Measurements from ENCODE around the gene SEPTIN1. TPM values are rescaled to one million over a fixed set of nuclear protein-coding genes. Genes with fewer than 3 reads are reported as not detected.

SEPTIN1 gene
- polyA plus RNA-seq (2013): 1.3 and 1.5 TPM in 2 replicates

DNA sequence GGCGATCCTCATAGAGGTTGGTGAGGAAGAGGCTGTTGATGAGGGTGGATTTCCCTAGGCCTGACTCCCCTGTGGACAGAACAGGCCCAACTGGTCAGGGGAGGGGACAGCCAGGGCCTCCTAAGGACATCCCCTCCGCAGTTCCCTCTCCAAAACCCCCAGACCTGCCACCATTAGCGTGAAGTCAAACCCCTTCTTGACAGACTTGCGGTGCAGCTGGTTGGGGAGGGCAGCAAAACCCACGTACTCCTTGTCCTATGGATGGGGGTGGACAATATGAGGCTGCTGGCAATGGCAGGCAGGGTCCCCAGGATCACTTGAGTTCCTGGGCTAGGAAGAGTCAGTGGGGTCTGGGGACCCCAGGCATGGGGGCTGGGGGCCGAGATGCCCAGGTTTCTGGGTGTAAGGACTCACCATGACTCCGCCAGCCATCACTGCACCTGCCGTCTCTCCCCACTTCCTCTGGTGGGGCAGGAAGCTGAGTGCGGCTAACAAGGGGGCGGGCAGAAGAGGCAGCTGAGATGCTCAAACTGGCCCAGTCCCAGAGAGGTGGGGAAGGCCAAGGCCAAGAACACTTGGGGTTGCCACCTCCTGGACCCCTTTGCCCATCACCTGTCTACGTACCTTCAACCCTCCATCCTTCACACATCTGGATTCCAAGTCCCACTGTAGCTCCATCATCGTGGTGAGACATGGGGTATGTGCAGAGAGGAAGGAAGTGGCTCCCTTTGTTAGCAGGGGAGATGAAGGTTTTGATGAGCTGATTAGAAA, at the start of gene SEPTIN1:
SEPTIN1 (minus strand) TSS at position 451 of the 771 bp plus-strand sequence; CDS start at position 432, 19 bp downstream.
- Histone ChIP-seq H3K4me3 (ENCODE audit: low read depth, low read length) (peak within 1 kb of the TSS; percentile 13), H3K4ac (ENCODE audit: low read depth, low read length) (no peak within 1 kb of the TSS), H4K12ac (ENCODE audit: low read depth, low read length) (no peak within 1 kb of the TSS), H4K8ac (ENCODE audit: low read depth, low read length) (peak within 1 kb of the TSS; percentile 22), H3K4me2 (ENCODE audit: low read length) (no peak within 1 kb of the TSS), H2AK5ac (ENCODE audit: low read length) (no peak within 1 kb of the TSS), H2BK12ac (ENCODE audit: low read length) (no peak within 1 kb of the TSS), H3K27me3 (ENCODE audit: insufficient read depth, low read length) (no peaks in the 10 kb centered on the region), H3K18ac (ENCODE audit: low read length) (no peak within 1 kb of the TSS), H4K91ac (ENCODE audit: low read depth, low read length) (no peak within 1 kb of the TSS), H3K9ac (ENCODE audit: low read length) (peak within 1 kb of the TSS; percentile 21), H3K79me1 (ENCODE audit: low read length) (peaks cover 16% of the 10 kb centered on the region), H2BK5ac (ENCODE audit: low read depth, low read length, poor library complexity) (no peak within 1 kb of the TSS), H3K36me3 (ENCODE audit: control insufficient read depth in 1 of 2, insufficient read depth in 2 of 2, low read length in 2 of 2) (peaks cover 0 to 3% of the 10 kb centered on the region in 2 experiments), H3K79me2 (ENCODE audit: control insufficient read depth, insufficient read depth, low read length, poor library complexity) (peaks cover 12% of the 10 kb centered on the region), H2BK120ac (ENCODE audit: insufficient read depth, low read length, poor library complexity) (no peak within 1 kb of the TSS), H3K14ac (ENCODE audit: low read length) (no peak within 1 kb of the TSS), H3K9me3 (ENCODE audit: insufficient read depth, low read depth, low read length) (no peaks in the 10 kb centered on the region), H3K27ac (ENCODE audit: low read depth, low read length) (no peak within 1 kb of the TSS), H2AFZ (ENCODE audit: insufficient read depth, low read length, poor library complexity) (no peak within 1 kb of the TSS), H3K23ac (ENCODE audit: low read length) (no peak within 1 kb of the TSS), H3K4me1 (ENCODE audit: control insufficient read depth in 1 of 2, insufficient read depth in 2 of 2, low read length in 2 of 2) (peaks cover 21 to 22% of the 10 kb centered on the region in 2 experiments)
- DNase-seq: no peak
- WGBS (ENCODE audit: extremely low coverage, insufficient coverage, insufficient read length): no CpG with 5 or more reads among the region's 12 CpGs

DNA sequence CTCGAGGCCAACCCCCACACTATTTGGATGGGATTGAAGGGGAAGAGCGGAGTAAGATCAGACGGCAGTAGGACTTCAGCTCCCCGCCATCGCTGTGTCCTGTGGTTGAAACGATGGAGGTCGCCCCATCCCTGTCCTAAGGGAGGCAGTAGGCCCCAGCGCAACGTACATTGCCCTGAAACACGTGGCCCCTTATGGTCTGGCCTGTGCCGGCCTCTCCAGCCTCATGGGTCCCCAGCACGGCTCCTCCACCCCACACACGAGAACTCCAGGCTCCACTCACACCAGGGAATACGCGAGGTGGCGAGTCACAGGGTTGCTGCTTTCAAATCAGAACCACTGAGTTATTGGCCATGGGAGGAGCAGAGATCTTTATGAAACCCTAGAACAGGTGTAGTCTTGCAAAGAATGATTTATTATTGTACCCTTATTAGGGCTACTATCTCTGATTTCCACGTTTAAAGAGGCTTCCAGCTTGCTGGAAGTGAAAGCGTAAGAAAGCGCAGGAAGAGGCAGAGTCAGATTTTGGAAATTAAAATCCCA, 48.1 kb upstream of the SEPTIN1 start:
- H3K4ac ChIP-seq (ENCODE audit: low read depth, low read length): no peak overlapping the region
- H4K8ac ChIP-seq (ENCODE audit: low read depth, low read length): peak overlapping the region; percentile 86
- no peak overlapping the region for H3K18ac ChIP-seq (ENCODE audit: low read length)
- peak overlapping the region; percentile 63 for H3K4me2 ChIP-seq (ENCODE audit: low read length)
- no peak overlapping the region for H2BK5ac ChIP-seq (ENCODE audit: low read depth, low read length, poor library complexity)
- no peaks in the 10 kb centered on the region for H3K9me3 ChIP-seq (ENCODE audit: insufficient read depth, low read depth, low read length)
- H3K4me3 ChIP-seq (ENCODE audit: low read depth, low read length): no peak overlapping the region
- H3K36me3 ChIP-seq (ENCODE audit: control insufficient read depth in 1 of 2, insufficient read depth in 2 of 2, low read length in 2 of 2): peaks cover 5 to 8% of the 10 kb centered on the region in 2 experiments
- H2AFZ ChIP-seq (ENCODE audit: insufficient read depth, low read length, poor library complexity): peak overlapping the region; percentile 33
- H2BK12ac ChIP-seq (ENCODE audit: low read length): no peak overlapping the region
- H3K23ac ChIP-seq (ENCODE audit: low read length): no peak overlapping the region
- H4K91ac ChIP-seq (ENCODE audit: low read depth, low read length): peak overlapping the region; percentile 51
- peaks cover 3% of the 10 kb centered on the region for H3K79me2 ChIP-seq (ENCODE audit: control insufficient read depth, insufficient read depth, low read length, poor library complexity)
- peaks cover 8 to 13% of the 10 kb centered on the region in 2 experiments for H3K4me1 ChIP-seq (ENCODE audit: control insufficient read depth in 1 of 2, insufficient read depth in 2 of 2, low read length in 2 of 2)
- H4K12ac ChIP-seq (ENCODE audit: low read depth, low read length): peak overlapping the region; percentile 85
- no peak overlapping the region for H3K27ac ChIP-seq (ENCODE audit: low read depth, low read length)
- no peaks in the 10 kb centered on the region for H3K27me3 ChIP-seq (ENCODE audit: insufficient read depth, low read length)
- H2BK120ac ChIP-seq (ENCODE audit: insufficient read depth, low read length, poor library complexity): no peak overlapping the region
- peak overlapping the region; percentile 9 for H3K14ac ChIP-seq (ENCODE audit: low read length)
- no peak overlapping the region for H3K9ac ChIP-seq (ENCODE audit: low read length)
- DNase-seq: no peak
- no peak overlapping the region for H2AK5ac ChIP-seq (ENCODE audit: low read length)
- H3K79me1 ChIP-seq (ENCODE audit: low read length): peaks cover 3% of the 10 kb centered on the region
- no CpG with 5 or more reads among the region's 19 CpGs for WGBS (ENCODE audit: extremely low coverage, insufficient coverage, insufficient read length)

- no peak within 1 kb of the TSS for H2BK5ac ChIP-seq (ENCODE audit: low read depth, low read length, poor library complexity)
- no peaks in the 10 kb centered on the region for H3K9me3 ChIP-seq (ENCODE audit: insufficient read depth, low read depth, low read length)
- peaks cover 3% of the 10 kb centered on the region for H3K79me2 ChIP-seq (ENCODE audit: control insufficient read depth, insufficient read depth, low read length, poor library complexity)
- H4K12ac ChIP-seq (ENCODE audit: low read depth, low read length): peak within 1 kb of the TSS; percentile 85
- no peaks in the 10 kb centered on the region for H3K27me3 ChIP-seq (ENCODE audit: insufficient read depth, low read length)
- DNase-seq: peak; percentile 99 to 100
- H4K91ac ChIP-seq (ENCODE audit: low read depth, low read length): peak within 1 kb of the TSS; percentile 51
- H3K4me1 ChIP-seq (ENCODE audit: control insufficient read depth in 1 of 2, insufficient read depth in 2 of 2, low read length in 2 of 2): peaks cover 8 to 13% of the 10 kb centered on the region in 2 experiments
- H4K8ac ChIP-seq (ENCODE audit: low read depth, low read length): peak within 1 kb of the TSS; percentile 86
- peaks cover 3% of the 10 kb centered on the region for H3K79me1 ChIP-seq (ENCODE audit: low read length)
- peaks cover 5 to 8% of the 10 kb centered on the region in 2 experiments for H3K36me3 ChIP-seq (ENCODE audit: control insufficient read depth in 1 of 2, insufficient read depth in 2 of 2, low read length in 2 of 2)
- H3K18ac ChIP-seq (ENCODE audit: low read length): peak within 1 kb of the TSS; percentile 51
- no peak within 1 kb of the TSS for H2BK120ac ChIP-seq (ENCODE audit: insufficient read depth, low read length, poor library complexity)
- WGBS (ENCODE audit: extremely low coverage, insufficient coverage, insufficient read length): no CpG with 5 or more reads among the region's 49 CpGs
- peak within 1 kb of the TSS; percentile 16 for H3K14ac ChIP-seq (ENCODE audit: low read length)
- no peak within 1 kb of the TSS for H2BK12ac ChIP-seq (ENCODE audit: low read length)
- peak within 1 kb of the TSS; percentile 92 for H3K4me3 ChIP-seq (ENCODE audit: low read depth, low read length)
- no peak within 1 kb of the TSS for H3K23ac ChIP-seq (ENCODE audit: low read length)
- peak within 1 kb of the TSS; percentile 93 for H2AFZ ChIP-seq (ENCODE audit: insufficient read depth, low read length, poor library complexity)
- H3K4me2 ChIP-seq (ENCODE audit: low read length): peak within 1 kb of the TSS; percentile 67
- H3K4ac ChIP-seq (ENCODE audit: low read depth, low read length): peak within 1 kb of the TSS; percentile 34
- H3K9ac ChIP-seq (ENCODE audit: low read length): peak within 1 kb of the TSS; percentile 49
- peak within 1 kb of the TSS; percentile 13 for H2AK5ac ChIP-seq (ENCODE audit: low read length)
- H3K27ac ChIP-seq (ENCODE audit: low read depth, low read length): no peak within 1 kb of the TSS
These were observed 47.5 kb upstream of the SEPTIN1 start, which contains the start of gene DCTPP1 for GRCh38 chr16:30429678-30430427. DCTPP1 (minus strand) TSS chr16:30430030; CDS start chr16:30429980, 50 bp downstream.

- Histone ChIP-seq H2BK12ac (ENCODE audit: low read length) (no peak overlapping the region), H3K9me3 (ENCODE audit: insufficient read depth, low read depth, low read length) (no peaks in the 10 kb centered on the region), H3K27me3 (ENCODE audit: insufficient read depth, low read length) (no peaks in the 10 kb centered on the region), H3K79me2 (ENCODE audit: control insufficient read depth, insufficient read depth, low read length, poor library complexity) (peaks cover 3% of the 10 kb centered on the region), H2BK5ac (ENCODE audit: low read depth, low read length, poor library complexity) (no peak overlapping the region), H3K36me3 (ENCODE audit: control insufficient read depth in 1 of 2, insufficient read depth in 2 of 2, low read length in 2 of 2) (peaks cover 9 to 11% of the 10 kb centered on the region in 2 experiments), H3K14ac (ENCODE audit: low read length) (peak overlapping the region; percentile 16), H3K4ac (ENCODE audit: low read depth, low read length) (peak overlapping the region; percentile 34), H3K9ac (ENCODE audit: low read length) (no peak overlapping the region), H2BK120ac (ENCODE audit: insufficient read depth, low read length, poor library complexity) (no peak overlapping the region), H2AK5ac (ENCODE audit: low read length) (peak overlapping the region; percentile 13), H3K23ac (ENCODE audit: low read length) (no peak overlapping the region), H4K12ac (ENCODE audit: low read depth, low read length) (peak overlapping the region; percentile 61), H3K4me1 (ENCODE audit: control insufficient read depth in 1 of 2, insufficient read depth in 2 of 2, low read length in 2 of 2) (peaks cover 8 to 13% of the 10 kb centered on the region in 2 experiments), H3K18ac (ENCODE audit: low read length) (peak overlapping the region; percentile 19), H2AFZ (ENCODE audit: insufficient read depth, low read length, poor library complexity) (peak overlapping the region; percentile 93), H4K8ac (ENCODE audit: low read depth, low read length) (peak overlapping the region; percentile 80), H3K27ac (ENCODE audit: low read depth, low read length) (no peak overlapping the region), H3K79me1 (ENCODE audit: low read length) (peaks cover 3% of the 10 kb centered on the region), H3K4me3 (ENCODE audit: low read depth, low read length) (peak overlapping the region; percentile 92), H3K4me2 (ENCODE audit: low read length) (peak overlapping the region; percentile 67), H4K91ac (ENCODE audit: low read depth, low read length) (peak overlapping the region; percentile 15)
- no peak for DNase-seq
- WGBS (ENCODE audit: extremely low coverage, insufficient coverage, insufficient read length): no CpG with 5 or more reads among the region's 11 CpGs
These were observed 47.0 kb upstream of the SEPTIN1 start for GRCh38 chr16:30429418-30429677.
